GM23338 (cell line): Measurements from ENCODE around the gene BRME1. TPM values are rescaled to one million over a fixed set of nuclear protein-coding genes. Genes with fewer than 3 reads are reported as not detected.

ENCODE experiments used
- ATAC-seq: fragments of 200-7000 bp; cut with Tn5 transposase; 3 replicates; pipeline ENCODE4 v1.9.1; 2020
- DNase-seq: peaks from one replicate; pipeline ENCODE4 v3.0.0-alpha.2; 2015; ENCODE audit warnings: low spot score
- H2AFZ ChIP-seq: fragments of 200-600 bp; sonication (generic); 2 replicates; pipeline ENCODE4 v1.8.0; 2016; ENCODE audit warnings: antibody characterized with exemption, mild to moderate bottlenecking, moderate library complexity
- H3F3A ChIP-seq: fragments of 200-600 bp; sonication (generic); replicated peaks from 2 replicates; pipeline ENCODE4 v1.8.0; 2017; ENCODE audit warnings: antibody characterized with exemption, mixed run types, low read depth
- H3K27ac ChIP-seq: fragments of 200-600 bp; sonication (generic); 2 replicates; pipeline ENCODE4 v1.6.1; 2016; ENCODE audit warnings: low read depth
- H3K27me3 ChIP-seq: fragments of 200-600 bp; sonication (generic); 2 replicates; pipeline ENCODE4 v1.8.0; 2016; ENCODE audit warnings: mild to moderate bottlenecking, mixed run types, moderate library complexity; ENCODE audit not compliant: insufficient read depth
- H3K36me3 ChIP-seq: fragments of 200-600 bp; sonication (generic); 2 replicates; pipeline ENCODE4 v1.8.0; 2016; ENCODE audit warnings: mild to moderate bottlenecking; ENCODE audit not compliant: insufficient read depth
- H3K4me1 ChIP-seq: fragments of 200-600 bp; sonication (generic); 2 replicates; pipeline ENCODE4 v1.8.0; 2016; ENCODE audit warnings: mild to moderate bottlenecking, moderate library complexity; ENCODE audit not compliant: insufficient read depth
- H3K4me2 ChIP-seq: fragments of 200-600 bp; sonication (generic); 2 replicates; pipeline ENCODE4 v1.7.1; 2017; ENCODE audit warnings: mixed run types
- H3K4me3 ChIP-seq: fragments of 200-600 bp; sonication (generic); 2 replicates; pipeline ENCODE4 v1.6.1; 2016; ENCODE audit warnings: mixed run types
- H3K79me2 ChIP-seq: fragments of 200-600 bp; sonication (generic); replicated peaks from 2 replicates; pipeline ENCODE4 v1.8.0; 2017; ENCODE audit warnings: mild to moderate bottlenecking; ENCODE audit not compliant: insufficient read depth
- H3K9me2 ChIP-seq: fragments of 200-600 bp; sonication (generic); 2 replicates; pipeline ENCODE4 v1.8.0; 2017; ENCODE audit not compliant: insufficient read depth
- H4K20me1 ChIP-seq: fragments of 200-600 bp; sonication (generic); replicated peaks from 2 replicates; pipeline ENCODE4 v1.8.0; 2017; ENCODE audit warnings: mild to moderate bottlenecking; ENCODE audit not compliant: insufficient read depth
- H3K27ac Mint-ChIP-seq: 2 replicates; pipeline ENCODE4 v1.8.0; 2020; ENCODE audit warnings: inconsistent platforms, mild to moderate bottlenecking, moderate library complexity, mixed read lengths
- H3K27me3 Mint-ChIP-seq: 3 replicates; pipeline ENCODE4 v1.8.0; 2022; ENCODE audit warnings: low read depth, mild to moderate bottlenecking, moderate library complexity, mixed read lengths, inconsistent platforms; ENCODE audit not compliant: insufficient read depth, poor library complexity
- H3K36me3 Mint-ChIP-seq: 3 replicates; pipeline ENCODE4 v1.8.0; 2021; ENCODE audit warnings: low read depth, mild to moderate bottlenecking, inconsistent platforms, moderate library complexity, mixed read lengths
- H3K4me1 Mint-ChIP-seq: 3 replicates; pipeline ENCODE4 v1.8.0; 2020; ENCODE audit warnings: mild to moderate bottlenecking, inconsistent platforms, mixed read lengths
- H3K4me3 Mint-ChIP-seq: 3 replicates; pipeline ENCODE4 v1.8.0; 2021; ENCODE audit warnings: moderate library complexity, mild to moderate bottlenecking, inconsistent platforms, mixed read lengths
- H3K9me3 Mint-ChIP-seq: 3 replicates; pipeline ENCODE4 v1.8.0; 2020; ENCODE audit warnings: moderate library complexity, mild to moderate bottlenecking, inconsistent platforms, mixed read lengths
- CREB1 ChIP-seq: fragments of 250-450 bp; sonication (Bioruptor Pico); IDR thresholded peaks from 2 replicates; pipeline ENCODE4 v1.5.0; 2020; ENCODE audit warnings: low read depth, mild to moderate bottlenecking, moderate library complexity
- EZH2 ChIP-seq: fragments of 200-600 bp; sonication (generic); IDR thresholded peaks from one replicate; pipeline ENCODE4 v1.8.0; 2017; ENCODE audit warnings: antibody characterized with exemption, mild to moderate bottlenecking, low read depth; ENCODE audit not compliant: unreplicated experiment
- EZH2phosphoT487 ChIP-seq: fragments of 200-600 bp; sonication (generic); IDR thresholded peaks from one replicate; pipeline ENCODE4 v1.8.1; 2018; ENCODE audit warnings: antibody characterized with exemption; ENCODE audit not compliant: unreplicated experiment
- JUNB ChIP-seq: IDR thresholded peaks from one replicate; pipeline ENCODE4 v1.6.1; 2016; ENCODE audit warnings: antibody characterized with exemption; ENCODE audit not compliant: unreplicated experiment
- STAT1 ChIP-seq: IDR thresholded peaks from one replicate; pipeline ENCODE4 v1.6.1; 2016; ENCODE audit warnings: antibody characterized with exemption; ENCODE audit not compliant: unreplicated experiment
- ZNF114 ChIP-seq: fragments of 250-450 bp; sonication (Bioruptor Pico); IDR thresholded peaks from 2 replicates; pipeline ENCODE4 v1.5.0; 2020; ENCODE audit warnings: mild to moderate bottlenecking, moderate library complexity
- polyA plus RNA-seq: library from polyadenylated mRNA; unstranded; fragments of >200 nt; fragmentation: Nextera tagmentation; extraction: Ambion mirVana; gene quantifications from 2 replicates; pipeline ENCODE4 v1.2.1, GENCODE V29; 2016
- total RNA-seq: library from RNA; depleted of rRNA; stranded (reverse); fragments of >200 nt; shearing (Covaris generic); gene quantifications from 2 replicates; pipeline ENCODE4 v1.2.3, GENCODE V29; 2014
- TF ChIP-seq, protein P1 (sequence below): fragments of 250-450 bp; sonication (Bioruptor Pico); IDR thresholded peaks from 2 replicates; pipeline ENCODE4 v1.5.0; 2020; ENCODE audit warnings: mild to moderate bottlenecking, moderate library complexity
- TF ChIP-seq, protein P2 (sequence below), 2 experiments: fragments of 200-600 bp in 1 of 2; sonication (generic) in 1 of 2; conservative IDR thresholded peaks; 2 replicates each; pipeline versions ENCODE4 v1.5.1 to v1.6.1; 2016 to 2017; ENCODE audit warnings: antibody characterized with exemption in 2 of 2, low read depth in 2 of 2, mild to moderate bottlenecking in 2 of 2, moderate library complexity in 1 of 2

Gene BRME1
- total and polyA plus RNA-seq, 2 experiments from 2014 or later: 3.9 to 4.0 TPM

DNA sequence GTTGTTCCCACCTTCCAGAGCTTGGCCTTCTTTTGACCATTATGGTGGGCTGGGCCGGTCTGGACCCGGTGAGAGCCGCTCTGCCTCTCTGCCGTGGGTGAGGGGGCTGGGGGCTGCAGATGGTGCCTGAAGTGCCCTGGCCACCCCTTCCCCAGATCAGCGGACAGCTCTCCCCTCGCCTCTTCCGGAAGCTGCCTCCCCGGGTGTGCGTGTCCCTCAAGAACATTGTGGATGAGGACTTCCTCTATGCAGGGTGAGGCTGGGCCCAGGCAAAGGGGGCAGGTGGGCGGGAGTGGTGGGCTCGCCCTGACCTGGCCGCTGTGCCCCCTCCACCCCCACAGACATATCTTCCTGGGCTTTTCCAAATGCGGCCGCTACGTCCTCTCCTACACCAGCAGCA is 48.3 kb upstream of the BRME1 start (continued):
- TF ChIP-seq, protein P1, sequence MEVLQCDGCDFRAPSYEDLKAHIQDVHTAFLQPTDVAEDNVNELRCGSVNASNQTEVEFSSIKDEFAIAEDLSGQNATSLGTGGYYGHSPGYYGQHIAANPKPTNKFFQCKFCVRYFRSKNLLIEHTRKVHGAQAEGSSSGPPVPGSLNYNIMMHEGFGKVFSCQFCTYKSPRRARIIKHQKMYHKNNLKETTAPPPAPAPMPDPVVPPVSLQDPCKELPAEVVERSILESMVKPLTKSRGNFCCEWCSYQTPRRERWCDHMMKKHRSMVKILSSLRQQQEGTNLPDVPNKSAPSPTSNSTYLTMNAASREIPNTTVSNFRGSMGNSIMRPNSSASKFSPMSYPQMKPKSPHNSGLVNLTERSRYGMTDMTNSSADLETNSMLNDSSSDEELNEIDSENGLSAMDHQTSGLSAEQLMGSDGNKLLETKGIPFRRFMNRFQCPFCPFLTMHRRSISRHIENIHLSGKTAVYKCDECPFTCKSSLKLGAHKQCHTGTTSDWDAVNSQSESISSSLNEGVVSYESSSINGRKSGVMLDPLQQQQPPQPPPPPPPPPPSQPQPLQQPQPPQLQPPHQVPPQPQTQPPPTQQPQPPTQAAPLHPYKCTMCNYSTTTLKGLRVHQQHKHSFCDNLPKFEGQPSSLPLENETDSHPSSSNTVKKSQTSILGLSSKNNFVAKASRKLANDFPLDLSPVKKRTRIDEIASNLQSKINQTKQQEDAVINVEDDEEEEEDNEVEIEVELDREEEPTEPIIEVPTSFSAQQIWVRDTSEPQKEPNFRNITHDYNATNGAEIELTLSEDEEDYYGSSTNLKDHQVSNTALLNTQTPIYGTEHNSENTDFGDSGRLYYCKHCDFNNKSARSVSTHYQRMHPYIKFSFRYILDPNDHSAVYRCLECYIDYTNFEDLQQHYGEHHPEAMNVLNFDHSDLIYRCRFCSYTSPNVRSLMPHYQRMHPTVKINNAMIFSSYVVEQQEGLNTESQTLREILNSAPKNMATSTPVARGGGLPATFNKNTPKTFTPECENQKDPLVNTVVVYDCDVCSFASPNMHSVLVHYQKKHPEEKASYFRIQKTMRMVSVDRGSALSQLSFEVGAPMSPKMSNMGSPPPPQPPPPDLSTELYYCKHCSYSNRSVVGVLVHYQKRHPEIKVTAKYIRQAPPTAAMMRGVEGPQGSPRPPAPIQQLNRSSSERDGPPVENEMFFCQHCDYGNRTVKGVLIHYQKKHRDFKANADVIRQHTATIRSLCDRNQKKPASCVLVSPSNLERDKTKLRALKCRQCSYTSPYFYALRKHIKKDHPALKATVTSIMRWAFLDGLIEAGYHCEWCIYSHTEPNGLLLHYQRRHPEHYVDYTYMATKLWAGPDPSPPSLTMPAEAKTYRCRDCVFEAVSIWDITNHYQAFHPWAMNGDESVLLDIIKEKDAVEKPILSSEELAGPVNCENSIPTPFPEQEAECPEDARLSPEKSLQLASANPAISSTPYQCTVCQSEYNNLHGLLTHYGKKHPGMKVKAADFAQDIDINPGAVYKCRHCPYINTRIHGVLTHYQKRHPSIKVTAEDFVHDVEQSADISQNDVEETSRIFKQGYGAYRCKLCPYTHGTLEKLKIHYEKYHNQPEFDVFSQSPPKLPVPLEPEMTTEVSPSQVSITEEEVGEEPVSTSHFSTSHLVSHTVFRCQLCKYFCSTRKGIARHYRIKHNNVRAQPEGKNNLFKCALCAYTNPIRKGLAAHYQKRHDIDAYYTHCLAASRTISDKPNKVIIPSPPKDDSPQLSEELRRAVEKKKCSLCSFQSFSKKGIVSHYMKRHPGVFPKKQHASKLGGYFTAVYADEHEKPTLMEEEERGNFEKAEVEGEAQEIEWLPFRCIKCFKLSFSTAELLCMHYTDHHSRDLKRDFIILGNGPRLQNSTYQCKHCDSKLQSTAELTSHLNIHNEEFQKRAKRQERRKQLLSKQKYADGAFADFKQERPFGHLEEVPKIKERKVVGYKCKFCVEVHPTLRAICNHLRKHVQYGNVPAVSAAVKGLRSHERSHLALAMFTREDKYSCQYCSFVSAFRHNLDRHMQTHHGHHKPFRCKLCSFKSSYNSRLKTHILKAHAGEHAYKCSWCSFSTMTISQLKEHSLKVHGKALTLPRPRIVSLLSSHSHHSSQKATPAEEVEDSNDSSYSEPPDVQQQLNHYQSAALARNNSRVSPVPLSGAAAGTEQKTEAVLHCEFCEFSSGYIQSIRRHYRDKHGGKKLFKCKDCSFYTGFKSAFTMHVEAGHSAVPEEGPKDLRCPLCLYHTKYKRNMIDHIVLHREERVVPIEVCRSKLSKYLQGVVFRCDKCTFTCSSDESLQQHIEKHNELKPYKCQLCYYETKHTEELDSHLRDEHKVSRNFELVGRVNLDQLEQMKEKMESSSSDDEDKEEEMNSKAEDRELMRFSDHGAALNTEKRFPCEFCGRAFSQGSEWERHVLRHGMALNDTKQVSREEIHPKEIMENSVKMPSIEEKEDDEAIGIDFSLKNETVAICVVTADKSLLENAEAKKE (CRISPR knock-in tag): no peak
- no peak for TF ChIP-seq CREB1 (CRISPR knock-in tag)
- TF ChIP-seq ZNF114 (CRISPR knock-in tag): no peak
- TF ChIP-seq EZH2phosphoT487: no peak
- no peak for TF ChIP-seq JUNB
- TF ChIP-seq, protein P2, sequence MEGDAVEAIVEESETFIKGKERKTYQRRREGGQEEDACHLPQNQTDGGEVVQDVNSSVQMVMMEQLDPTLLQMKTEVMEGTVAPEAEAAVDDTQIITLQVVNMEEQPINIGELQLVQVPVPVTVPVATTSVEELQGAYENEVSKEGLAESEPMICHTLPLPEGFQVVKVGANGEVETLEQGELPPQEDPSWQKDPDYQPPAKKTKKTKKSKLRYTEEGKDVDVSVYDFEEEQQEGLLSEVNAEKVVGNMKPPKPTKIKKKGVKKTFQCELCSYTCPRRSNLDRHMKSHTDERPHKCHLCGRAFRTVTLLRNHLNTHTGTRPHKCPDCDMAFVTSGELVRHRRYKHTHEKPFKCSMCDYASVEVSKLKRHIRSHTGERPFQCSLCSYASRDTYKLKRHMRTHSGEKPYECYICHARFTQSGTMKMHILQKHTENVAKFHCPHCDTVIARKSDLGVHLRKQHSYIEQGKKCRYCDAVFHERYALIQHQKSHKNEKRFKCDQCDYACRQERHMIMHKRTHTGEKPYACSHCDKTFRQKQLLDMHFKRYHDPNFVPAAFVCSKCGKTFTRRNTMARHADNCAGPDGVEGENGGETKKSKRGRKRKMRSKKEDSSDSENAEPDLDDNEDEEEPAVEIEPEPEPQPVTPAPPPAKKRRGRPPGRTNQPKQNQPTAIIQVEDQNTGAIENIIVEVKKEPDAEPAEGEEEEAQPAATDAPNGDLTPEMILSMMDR (conservative IDR thresholded peaks at IDR 0.05; ENCODE audit: low read depth in 2 of 2): no peak

DNA sequence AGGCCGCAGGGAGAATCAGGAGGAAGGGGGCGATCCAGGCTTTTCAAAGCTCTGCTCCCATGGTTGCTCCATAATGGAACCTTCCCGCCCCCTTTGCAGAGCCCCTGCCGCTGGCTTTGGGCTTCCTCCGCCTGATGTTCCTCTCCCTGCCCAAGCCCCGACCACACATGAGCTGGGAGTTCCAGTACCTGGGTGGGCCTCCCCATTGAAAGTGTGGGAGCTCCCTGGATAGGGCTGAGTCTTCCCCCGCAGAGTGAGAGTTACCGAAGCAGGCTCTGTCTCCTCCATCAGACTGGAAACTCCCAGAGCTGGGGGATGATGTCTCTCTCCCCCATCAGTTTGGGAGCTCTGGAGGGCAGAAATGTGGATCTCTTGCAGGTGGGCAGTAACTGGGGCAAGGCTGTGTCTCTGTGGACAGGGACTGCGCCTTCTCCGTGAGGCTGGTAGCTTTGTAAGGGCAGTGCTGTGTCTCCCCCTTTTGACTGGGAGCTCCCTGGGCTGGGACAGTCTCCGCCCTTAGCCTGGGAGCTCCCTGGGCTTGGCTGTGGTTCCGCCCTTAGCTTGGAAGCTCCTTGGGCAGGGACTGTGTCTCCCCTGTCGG is 47.1 kb upstream of the BRME1 start:
- Histone ChIP-seq H3K27me3 (no peaks in the 10 kb centered on the region), H3K36me3 (peaks cover 13% of the 10 kb centered on the region; the same call in 1 of the 2 replicates), H4K20me1 (peaks cover 17% of the 10 kb centered on the region), H3K4me1 (peaks cover 8% of the 10 kb centered on the region; the same call in 1 of the 2 replicates), H3K9me2 (no peaks in the 10 kb centered on the region), H3K4me3 (peak overlapping the region; percentile 79), H3K79me2 (peaks cover 17% of the 10 kb centered on the region), H3K4me2 (peak overlapping the region; percentile 90), H2AFZ (no peak overlapping the region), H3K27ac (peak overlapping the region; percentile 82), H3F3A (0 out of 2 replicates have a peak, but pooled peaks cover 5% of the 10 kb centered on the region)
- peaks cover 31% of the 10 kb centered on the region for H3K36me3 Mint-ChIP-seq
- H3K27me3 Mint-ChIP-seq: no peaks in the 10 kb centered on the region
- peak; percentile 34 for ATAC-seq
- peak; percentile 46 for DNase-seq
- H3K4me3 Mint-ChIP-seq: peak overlapping the region; percentile 92
- H3K9me3 Mint-ChIP-seq: no peaks in the 10 kb centered on the region; the same call in 2 of the 3 replicates
- H3K4me1 Mint-ChIP-seq: peaks cover 9% of the 10 kb centered on the region
- peak overlapping the region; percentile 84 for H3K27ac Mint-ChIP-seq
- TF ChIP-seq STAT1 (no peak), EZH2 (no peak)
- TF ChIP-seq, protein P2 (conservative IDR thresholded peaks at IDR 0.05; ENCODE audit: low read depth in 2 of 2): peak in 1 of 2 experiments; percentile 49; a peak in 2 of 4 replicates
